Urothelium cell line (cell line): ENCODE results near the gene ICA1L.
"Not testable (repeated sequence)": the region's sequence is repeated elsewhere in the genome, so short reads cannot be mapped to it uniquely, and the experiment has no call there.

ENCODE experiments used
- DNase-seq: peaks from one replicate; pipeline ENCODE4 v3.0.0; 2011; ENCODE audit warnings: low spot score, mixed read lengths
- FAIRE-seq: peaks from 2 replicates; lab custom pipeline; 2011; peaks lifted over from hg19 to GRCh38; lab: Jason Lieb, UNC

ICA1L gene

GRCh38 chr2:202848813-202849212 lies 22.8 kb downstream of the ICA1L start:
- FAIRE-seq (no peak), DNase-seq (no peak)

GRCh38 chr2:202847693-202848524 lies 23.7 kb downstream of the ICA1L start:
- DNase-seq, result no peak
- FAIRE-seq, result no peak

DNA sequence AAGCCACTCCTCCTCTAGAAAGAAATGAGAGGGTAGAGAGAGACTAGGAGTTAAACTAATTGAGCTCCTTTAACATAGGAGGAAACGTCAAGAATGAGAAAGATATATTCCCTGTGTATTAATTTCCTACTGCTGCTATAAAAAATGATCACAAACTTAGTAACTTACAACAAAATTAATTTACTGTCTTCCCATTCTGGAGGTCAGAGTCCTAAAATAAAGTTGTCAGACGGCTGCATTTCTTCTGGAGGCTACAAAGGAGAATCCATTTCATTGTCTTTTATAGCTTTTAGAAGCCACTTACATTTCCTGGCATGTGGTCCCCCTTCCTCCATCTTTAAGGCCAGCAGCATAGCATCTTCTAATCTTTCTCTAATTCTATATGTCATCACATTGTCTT lies 26.9 kb downstream of the ICA1L start:
- FAIRE-seq, result no peak

DNA sequence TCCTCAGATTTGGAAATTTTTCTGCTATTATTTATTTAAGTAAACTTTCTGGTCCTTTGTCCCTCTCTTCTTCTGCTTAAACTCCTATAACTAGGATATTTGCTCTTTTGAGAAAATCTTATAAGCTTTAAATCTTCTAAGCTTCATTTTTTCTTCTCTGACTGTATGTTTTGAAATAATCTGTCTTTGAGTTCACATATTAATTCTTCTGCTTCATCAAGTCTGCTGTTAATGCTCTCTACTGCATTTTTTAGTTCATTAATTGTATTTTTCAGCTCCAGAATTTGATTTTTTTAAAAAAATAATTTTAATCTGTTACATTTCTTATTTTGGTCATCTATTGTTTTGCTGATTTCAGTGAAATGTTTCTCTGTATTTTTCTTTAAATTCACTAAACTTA lies 28.9 kb downstream of the ICA1L start:
- DNase-seq (no peak), FAIRE-seq (no peak)

More for the DNA sequence above, 26.9 kb downstream of the ICA1L start:
- no peak for DNase-seq

DNA sequence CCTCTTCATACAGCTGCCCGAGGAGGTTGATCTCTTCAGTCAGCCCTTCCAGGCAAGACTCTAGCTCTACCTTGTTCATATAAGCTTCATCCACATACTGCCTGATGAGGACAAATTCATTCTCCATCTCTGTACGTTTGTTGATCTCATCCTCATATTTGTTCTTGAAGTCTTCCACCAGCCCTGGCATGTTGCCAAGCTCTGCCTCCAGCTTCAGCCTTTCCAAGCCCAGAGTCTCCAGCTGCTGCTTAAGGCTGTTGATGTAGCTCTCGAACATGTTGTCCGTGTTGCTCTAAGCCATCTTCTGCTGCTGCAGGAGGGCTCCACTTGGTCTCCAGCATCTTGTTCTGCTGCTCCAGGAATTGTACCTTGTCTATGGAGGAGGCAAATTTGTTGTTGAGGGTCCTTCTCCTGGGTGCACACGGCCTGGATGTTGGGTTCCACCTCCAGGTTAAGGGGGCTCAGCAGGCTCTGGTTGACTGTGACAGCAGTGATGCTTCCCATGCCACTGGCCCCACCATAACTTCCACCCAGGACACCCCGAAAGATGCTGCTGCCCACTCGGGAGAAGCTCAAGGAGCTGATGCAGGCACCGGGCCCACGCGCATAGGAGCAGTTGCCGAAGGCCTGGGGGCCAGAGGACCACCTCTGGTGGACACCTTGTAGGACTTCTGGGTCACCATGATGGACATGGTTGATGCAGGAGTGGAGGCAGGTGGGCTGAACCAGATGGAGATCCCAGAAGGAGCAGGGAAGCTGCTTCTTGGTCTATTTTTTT lies 30.3 kb downstream of the ICA1L start:
- no peak for DNase-seq
- no peak for FAIRE-seq

DNA sequence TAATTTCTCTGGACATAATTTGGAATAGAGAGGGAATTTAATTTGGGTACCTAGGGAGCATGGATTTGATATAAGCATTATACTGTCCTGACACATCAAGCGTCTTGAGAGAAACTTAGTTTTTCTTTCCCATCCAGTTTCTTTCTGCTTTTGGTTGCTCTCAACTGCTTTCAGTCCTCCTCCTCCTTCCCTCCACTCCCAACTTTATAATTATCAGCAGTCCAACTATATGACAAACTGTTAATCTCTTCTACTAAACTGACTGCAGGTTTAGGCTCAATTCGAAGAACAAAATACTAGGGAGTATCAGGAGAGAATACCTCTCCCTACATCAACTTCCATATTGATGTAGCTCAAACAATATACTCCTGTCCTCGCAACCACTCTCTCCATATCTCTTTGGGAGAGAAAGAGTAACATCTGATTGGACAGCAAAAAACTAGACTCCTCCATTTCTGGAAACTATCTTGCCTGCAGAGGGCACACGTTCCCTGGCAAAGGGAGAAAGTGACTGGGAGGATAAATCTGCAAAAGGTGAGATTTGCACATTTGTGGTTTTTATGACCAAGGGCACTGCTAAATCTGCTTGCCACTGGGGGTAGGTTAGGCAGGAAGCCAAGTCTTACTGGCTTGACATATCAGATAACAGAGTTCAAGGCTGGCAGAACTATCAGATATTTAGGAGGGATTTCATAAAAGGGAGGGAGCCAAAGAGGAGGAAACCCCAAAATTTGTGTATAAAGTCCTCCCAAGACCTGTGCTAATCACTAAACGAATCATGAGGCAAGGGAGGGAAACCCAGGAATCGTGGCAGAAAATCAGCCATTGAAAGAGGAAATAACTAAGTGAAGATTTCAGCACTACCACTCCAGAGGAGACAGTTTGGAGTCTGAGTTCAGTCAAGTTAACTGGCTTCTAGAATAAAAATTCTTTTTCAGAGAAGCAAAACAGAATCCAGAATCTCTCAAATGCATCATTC lies 40.0 kb downstream of the ICA1L start:
- DNase-seq, result peak; percentile 67

DNA sequence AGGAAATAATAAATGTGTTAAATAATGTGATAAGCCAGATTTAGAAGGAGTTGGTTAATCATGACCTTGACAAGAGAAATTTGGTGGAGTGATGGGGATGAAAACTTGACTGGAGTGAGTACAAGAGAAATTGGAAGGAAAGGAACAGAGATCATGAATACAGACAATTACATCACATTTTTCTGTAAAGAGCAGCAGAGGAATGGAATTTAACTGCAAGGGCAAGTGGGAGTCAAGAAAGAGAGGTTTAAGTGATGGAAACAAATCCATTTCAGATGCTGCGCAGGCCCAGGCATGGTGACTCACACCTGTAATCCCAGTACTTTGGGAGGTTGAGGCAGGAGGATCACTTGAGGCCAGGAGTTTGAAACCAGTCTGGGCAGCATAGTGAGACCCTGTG lies 46.7 kb downstream of the ICA1L start:
- FAIRE-seq, result no peak
- DNase-seq, result no peak

More for the DNA sequence above, 40.0 kb downstream of the ICA1L start:
- no peak for FAIRE-seq

DNA sequence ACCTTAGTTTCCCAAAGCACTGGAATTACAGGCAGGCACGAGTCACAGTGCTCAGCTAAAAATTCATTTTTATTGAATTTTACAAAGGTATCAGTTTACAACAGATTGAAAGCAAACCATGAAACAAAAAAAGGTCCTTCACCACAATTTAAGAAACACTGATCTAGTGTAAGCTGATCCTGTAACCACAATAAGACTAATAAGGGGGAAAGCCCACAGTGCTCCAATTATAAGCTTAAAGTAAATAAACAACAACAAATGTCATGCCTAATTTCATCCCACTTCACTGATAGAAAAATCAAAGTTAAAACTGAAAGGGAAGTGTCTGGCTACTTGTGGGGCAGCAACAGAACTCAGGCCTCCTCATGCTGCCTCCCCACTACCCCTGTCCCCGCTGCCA lies 49.2 kb downstream of the ICA1L start:
- FAIRE-seq, result no peak

GRCh38 chr2:202821206-202822160 lies 50.1 kb downstream of the ICA1L start:
- DNase-seq (no peak), FAIRE-seq (no peak)

More for the DNA sequence above, 49.2 kb downstream of the ICA1L start:
- no peak for DNase-seq

DNA sequence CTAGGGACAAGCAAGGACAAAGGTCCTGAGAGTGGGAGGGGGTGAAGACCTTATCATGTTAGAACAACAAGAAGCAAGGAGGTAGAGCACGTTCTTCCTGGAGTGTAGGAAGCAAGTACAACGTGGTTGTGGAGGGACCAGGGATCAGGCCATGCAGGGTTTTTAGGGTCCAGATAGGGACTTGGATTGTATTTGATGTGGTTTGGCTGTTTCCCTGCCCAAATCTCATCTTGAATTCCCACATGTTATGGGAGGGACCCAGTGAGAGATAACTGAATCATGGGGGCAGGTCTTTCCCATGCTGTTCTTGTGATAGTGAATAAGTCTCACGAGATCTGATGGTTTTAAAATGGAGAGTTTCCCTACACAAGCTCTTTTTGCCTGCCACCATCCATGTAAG lies 53.2 kb downstream of the ICA1L start:
- FAIRE-seq (no peak), DNase-seq (no peak)

DNA sequence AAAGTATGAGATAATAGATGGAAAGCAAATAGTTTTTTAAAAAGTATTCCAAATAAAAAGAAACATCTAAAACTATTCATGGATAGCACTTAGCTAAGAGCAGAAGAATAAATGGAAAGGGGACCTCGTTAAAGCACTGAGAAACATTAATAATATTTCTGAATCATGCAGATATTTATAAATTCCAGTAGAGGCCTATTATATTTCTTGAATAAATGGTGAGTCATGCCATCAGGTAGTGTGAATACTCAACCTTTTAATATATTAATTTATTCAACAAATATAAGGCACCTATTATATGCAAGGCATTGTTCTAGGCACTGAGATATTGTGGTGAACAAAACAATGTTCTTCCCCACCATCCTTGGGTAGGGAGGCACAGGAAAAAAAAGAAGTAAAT lies 53.8 kb downstream of the ICA1L start:
- DNase-seq, result no peak
- FAIRE-seq, result no peak

- FAIRE-seq, result no peak
Measured at GRCh38 chr2:202815548-202816360, 55.8 kb downstream of the ICA1L start.

DNA sequence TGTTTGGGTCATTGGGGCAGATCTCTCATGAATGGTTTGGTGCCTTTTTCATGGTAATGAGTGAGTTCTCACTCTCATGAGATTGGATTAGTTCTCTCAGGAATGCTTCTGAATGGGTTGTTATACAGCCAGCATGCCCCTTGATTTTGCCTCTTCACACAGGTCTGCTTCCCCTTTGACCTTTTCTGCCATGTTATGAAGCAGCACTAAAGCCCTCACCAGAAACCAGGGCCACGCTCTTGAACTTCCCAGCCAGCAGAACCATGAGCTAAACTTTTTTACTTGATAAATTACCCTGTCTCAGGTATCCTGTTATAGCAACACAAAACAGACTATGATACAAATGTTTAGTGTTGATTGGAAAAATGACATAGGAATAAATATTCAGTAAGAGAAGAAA lies 57.3 kb downstream of the ICA1L start:
- no peak for FAIRE-seq

More at GRCh38 chr2:202815548-202816360, 55.8 kb downstream of the ICA1L start:
- DNase-seq, result no peak

DNA sequence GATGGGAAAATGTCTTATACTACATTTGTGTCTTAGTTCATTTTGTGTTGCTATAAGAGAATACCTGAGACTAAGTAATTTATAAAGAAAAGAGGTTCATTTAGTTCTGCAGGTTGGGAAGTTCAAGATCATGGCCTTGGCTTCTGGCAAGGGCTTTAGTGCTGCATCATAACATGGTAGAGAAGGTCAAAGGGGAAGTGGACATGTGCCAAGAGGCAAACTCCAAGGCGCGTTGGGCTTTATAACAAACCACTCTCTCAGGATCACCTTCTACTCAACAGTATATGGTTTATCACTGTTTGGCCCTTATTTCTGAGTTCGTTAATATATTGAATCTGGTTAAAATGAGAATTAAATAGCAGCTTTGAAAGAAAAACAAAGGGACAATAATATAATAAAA lies 58.2 kb downstream of the ICA1L start:
- FAIRE-seq (no peak), DNase-seq (no peak)

More for the DNA sequence above, 57.3 kb downstream of the ICA1L start:
- DNase-seq, result no peak

DNA sequence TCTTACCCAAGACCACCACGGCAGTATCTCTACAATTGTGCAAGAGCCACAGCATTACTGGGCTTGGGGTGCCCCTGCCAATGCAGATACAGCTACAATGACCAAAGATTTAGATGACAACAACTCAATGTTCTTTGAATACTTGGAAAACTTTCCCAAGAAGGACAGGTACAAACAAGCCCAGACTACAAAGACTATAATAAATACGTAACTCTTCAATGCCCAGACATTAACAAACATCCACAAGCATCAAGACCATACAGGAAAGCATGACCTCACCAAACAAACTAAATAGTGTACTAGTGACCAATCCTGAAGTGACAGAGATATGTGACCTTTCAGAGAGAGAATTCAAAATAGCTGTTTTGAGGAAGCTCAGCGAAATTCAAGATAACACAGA lies 62.8 kb downstream of the ICA1L start:
- DNase-seq, result no peak
- FAIRE-seq, result no peak

DNA sequence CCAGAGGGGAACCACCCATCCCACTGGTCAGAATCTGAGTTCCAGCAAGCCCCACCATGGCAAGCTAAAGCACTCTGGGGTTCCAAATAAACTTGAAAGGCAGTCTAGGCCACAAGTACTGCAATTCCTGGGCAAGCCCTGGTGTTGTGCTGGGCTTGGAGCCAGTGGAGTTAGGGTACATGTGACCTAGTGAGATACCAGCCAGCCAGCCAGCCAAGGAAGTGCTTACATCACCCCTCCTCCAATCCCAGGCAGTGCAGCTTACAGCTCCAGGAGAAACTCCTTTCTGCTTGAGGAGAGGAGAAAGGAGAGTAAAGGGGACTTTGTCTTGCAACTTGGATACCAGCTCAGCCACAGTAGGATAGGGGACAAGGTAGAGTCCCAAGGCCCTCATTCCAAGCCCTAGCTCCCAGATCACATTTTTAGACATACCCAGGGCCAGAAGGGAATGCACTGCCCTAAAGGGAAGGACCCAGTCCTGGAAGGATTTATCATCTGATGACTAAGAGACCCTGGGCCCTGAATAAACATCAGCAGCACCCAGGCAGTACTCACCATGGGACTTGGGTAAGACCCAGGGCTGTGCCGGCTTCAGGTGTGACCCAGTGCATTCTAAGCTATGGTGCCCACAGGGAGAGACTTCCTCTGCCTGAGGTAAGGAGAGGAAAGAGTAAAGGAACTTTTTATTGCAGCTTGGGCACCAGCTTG lies 64.0 kb downstream of the ICA1L start:
- DNase-seq, FAIRE-seq: not testable (repeated sequence)

DNA sequence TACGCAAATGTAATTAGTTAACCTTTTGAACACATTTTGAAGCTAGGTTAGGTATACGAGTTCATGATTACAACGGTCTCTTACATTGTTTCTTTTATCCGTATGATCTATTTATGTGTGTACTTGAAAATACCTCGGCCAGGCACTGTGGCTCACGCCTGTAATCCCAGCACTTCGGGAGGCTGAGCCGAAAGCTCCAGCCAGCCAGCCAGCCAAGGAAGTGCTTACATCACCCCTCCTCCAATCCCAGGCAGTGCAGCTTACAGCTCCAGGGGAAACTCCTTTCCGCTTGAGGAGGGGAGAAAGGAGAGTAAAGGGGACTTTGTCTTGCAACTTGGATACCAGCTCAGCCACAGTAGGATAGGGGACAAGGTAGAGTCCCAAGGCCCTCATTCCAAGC lies 65.7 kb downstream of the ICA1L start:
- DNase-seq, FAIRE-seq: not testable (repeated sequence)

GRCh38 chr2:202797944-202798343 lies 73.6 kb downstream of the ICA1L start:
- DNase-seq (no peak), FAIRE-seq (no peak)
